Retina (tissue), 1 donor: ENCODE data around the gene GLT6D1.

Experiments used
- DNase-seq: peaks from one replicate; pipeline ENCODE4 v3.0.0-alpha.2; 2016

The GLT6D1 gene

DNA sequence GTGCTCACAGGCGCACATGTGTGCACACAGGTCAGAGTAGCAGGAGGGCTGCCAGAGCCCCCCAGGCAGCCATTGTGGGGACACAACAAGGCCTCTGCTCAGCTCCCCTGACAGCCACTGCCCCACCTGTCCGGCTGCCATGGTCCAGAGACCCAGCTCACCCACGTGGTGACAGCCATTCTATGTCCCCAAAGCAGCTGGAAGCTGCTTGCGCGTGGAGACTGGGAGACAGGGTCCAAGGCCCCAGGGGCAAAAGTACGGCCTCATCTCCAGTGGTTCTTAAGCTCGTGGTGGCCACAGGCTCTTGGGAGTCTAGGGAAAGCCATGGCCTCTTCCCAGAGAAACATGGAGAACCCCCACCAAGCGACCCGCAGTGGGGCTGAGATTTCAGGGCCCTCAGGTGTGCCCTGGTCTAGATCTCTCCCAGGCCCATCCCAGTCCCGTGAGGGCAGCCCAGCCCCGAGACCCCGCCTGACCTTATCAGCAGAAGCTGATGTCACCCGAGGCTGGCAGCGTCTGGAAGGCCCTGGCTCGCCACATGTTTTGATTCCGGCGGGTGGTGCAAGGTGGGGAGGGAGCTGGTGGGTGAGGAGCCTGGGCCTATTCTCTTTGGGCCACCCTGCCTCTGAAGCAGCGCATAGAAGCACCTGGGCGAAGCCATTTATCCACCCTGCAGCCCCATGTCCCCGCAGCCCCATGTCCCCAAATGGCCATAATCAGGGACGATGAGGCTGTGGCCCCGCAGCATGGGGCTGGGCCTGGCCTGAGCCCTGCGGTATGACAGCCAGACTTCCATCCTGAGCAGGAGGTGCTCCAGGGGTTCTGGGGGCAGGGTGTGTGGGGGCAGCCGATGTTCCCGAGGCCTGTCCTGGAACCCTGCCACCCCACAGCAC lies 31.7 kb downstream of the GLT6D1 start:
- DNase-seq = no peak

DNA sequence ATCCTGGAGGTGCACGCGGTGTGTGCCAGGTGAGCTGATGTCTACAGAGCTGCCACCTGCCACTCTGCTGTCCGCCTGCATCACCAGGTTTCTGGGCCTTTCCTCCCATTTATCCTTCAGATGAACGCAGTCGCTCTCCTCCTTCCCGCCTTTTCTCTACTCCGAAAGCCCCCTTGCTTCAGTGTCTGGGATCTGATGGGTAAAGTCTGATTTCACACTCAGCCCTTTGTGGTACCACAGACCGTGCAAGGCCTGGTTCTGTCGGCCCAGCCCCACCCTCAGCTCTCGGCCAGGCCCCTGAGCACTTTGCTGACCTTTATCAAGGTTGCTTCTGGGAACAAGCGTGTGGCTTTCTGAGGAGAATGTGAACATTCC lies 32.5 kb downstream of the GLT6D1 start:
- no peak for DNase-seq

DNA sequence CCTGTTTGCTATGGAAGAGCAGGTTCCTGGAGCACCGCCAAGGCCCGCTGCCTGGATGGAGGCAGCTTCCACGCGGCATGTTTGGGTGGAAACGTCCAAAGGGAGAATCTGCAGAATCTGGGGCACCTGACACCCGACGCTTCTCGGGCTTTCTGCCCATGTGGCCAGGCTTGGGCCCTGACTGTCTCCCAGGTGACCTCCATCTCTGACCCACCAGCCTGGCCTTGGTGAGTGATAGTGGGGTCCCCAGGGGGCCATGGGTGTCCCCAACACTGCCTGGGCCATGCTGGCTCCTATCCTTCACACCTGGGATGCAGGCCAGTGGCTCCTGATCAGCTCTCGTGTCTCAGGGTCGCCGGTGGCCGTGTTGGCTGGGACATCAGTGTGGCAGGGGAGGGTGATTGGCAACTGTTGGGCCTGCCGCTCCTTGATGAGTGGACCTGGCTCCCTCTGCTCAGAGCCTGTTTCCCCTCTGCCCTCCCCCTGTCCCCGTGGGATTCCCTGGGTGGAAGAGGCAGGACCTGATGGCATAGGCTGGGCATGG lies 34.0 kb downstream of the GLT6D1 start:
- DNase-seq = no peak

DNA sequence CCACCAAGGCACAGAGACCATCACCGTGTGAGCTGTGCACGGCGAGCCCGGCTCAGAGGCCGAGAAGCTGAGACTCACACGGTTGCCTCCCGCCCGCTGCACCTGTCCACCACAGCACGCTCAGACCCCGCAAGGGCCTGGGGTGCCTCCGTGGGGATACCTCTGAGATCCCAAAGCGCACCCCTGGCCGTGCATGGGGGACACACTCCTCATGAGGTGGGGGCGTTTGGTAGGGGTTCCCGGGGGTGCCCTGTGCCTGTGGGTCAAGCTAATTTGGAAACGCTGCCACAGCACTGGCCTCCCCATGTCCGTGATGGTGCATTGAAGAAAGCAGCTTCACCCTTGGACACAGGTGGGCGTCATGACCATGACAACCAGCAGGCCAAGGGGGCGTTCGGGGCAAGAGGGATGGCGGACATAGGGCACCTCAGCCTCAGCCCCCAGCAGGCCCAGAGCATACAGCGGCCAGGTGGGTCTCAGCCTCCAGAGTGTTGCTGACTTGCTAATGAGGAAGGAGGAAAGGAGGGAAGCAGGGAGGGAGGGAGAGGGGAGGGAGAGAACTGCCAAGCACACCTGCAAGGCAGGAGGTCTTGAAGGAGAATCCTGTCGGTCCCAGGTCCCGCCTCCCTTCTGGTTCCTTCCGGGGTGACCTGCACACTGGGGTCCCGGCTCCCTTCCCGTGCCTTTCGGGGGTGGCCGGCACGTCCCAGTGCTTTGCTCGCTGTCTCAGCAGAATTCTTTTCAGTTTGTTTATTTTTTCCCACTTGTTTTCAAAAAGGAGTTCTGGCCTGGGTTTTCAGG lies 34.7 kb downstream of the GLT6D1 start:
- DNase-seq = no peak

DNA sequence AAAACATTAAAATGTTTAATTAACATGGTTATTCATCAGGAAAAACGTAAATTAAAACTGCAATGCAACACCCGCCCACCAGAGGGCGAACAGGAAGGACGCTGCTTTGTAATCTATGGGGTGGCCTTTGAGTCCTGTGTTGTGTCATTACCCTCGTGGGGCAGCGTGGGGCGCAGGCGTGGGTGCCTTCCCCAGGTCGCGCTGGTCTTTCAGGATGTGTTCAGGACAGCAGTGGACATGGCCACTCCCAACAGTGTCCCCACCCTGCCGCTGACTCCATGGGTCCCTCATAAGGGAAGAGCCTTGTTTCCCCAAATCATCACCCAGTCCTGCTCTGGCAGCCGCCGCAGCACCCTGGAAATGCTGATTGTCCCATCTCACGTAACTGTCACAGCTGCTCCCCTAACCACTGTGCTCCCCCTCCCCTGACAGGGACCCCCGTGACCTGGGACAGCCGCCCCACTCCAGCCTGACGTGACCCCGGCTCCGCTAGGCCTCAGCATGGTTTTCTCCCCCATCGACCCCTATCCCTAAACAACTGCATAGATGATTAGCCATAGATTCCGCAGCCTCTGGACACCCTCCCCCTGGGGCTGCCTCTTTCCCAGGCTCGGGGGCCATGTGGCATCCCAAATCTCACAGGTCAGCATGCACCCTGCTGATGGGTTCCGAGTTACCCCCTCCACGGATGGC lies 36.4 kb downstream of the GLT6D1 start:
- peak; percentile 59 for DNase-seq

DNA sequence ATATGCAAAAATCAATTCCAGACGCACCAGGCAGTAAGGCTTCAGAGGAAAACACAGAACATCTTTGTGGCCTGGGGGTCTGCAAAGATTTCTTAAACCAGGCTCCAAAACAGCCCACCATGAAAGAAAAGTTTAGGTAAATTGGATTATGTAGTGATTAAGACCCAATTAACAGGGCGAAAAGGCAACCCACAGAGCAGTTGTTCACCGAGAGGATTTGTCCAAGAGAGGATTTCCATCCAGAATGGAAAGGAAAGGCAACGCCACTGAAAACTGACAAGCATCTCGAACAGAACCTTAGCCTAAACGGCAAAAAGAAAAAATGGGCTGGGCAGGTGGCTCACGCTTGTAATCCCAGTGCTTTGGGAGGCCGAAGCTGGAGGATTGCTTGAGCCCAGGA lies 37.4 kb downstream of the GLT6D1 start:
- DNase-seq = no peak

DNA sequence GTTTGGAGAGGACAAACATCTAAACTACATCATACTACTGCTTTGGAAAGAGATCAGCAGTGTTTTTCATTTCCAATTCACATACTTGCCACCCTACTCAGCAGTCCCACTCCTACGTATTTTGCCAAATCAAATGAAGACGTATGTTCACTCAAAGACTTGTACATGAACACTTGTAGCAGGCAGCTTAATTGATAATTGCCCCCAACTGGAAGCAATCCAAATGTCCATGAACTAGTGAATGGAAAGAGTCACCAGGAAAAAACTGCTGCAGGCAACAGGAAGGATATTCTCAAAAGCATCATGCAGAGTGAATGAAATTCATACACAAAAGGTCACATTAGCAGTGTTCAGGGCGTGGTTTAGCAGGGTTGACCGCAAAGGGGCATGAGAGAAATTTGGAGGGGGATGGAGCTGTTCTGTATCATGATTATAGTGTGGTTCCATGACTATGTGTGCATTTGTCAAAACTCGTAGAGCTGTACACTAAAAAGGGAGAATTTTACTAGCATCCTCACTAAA lies 39.0 kb downstream of the GLT6D1 start:
- DNase-seq = no peak

DNA sequence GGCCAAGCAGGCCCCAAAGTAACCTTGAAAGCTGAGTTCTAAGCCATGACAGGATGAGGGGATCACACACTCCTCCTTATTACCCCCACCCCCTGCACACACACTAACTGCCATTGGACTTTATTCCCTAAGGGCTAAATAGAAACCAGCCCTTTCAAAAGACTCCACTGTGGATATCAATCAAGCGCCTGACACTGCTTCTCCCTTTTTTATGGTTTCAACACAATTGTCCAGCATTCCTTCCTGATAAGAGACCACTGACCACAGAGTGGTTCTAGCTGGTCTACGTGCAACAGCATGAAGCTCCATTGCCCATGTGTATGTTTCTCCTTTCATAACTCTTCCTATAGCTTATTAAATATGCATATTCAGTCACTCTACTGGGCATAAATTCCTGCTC lies 43.1 kb downstream of the GLT6D1 start:
- no peak for DNase-seq

DNA sequence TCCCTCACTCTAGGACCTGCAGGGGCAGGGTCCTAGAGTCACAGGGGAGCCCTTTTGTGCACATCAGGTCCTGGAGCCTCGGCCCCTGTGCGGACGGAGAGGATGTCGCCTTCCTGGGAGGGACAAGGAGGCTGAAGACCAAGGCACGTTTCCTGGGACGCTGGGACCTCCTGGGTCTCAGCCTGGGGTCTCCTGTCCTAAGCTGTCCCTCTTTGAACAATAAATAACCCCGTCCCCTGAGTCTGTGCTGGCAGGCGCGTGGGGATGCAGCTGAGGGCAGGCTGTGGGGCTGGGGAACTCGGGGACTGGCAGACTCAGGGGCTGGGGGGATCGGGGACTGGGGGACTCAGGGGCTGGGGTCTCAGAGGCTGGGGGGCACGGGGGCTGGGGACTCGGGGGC lies 46.7 kb downstream of the GLT6D1 start:
- no peak for DNase-seq

DNA sequence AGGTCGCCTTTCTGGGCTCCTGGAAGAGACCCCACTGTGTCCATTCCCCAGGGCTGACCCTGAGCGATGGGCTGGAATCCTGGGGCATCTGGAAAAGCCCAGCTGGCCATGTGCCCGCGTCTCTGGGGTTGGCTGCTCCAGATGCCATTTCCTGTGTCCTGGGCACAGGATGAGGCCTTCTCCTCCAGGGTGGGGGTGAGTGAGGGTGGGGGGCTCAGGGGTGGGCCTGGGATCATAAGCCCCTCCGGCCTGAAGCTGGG lies 47.1 kb downstream of the GLT6D1 start:
- no peak for DNase-seq

DNA sequence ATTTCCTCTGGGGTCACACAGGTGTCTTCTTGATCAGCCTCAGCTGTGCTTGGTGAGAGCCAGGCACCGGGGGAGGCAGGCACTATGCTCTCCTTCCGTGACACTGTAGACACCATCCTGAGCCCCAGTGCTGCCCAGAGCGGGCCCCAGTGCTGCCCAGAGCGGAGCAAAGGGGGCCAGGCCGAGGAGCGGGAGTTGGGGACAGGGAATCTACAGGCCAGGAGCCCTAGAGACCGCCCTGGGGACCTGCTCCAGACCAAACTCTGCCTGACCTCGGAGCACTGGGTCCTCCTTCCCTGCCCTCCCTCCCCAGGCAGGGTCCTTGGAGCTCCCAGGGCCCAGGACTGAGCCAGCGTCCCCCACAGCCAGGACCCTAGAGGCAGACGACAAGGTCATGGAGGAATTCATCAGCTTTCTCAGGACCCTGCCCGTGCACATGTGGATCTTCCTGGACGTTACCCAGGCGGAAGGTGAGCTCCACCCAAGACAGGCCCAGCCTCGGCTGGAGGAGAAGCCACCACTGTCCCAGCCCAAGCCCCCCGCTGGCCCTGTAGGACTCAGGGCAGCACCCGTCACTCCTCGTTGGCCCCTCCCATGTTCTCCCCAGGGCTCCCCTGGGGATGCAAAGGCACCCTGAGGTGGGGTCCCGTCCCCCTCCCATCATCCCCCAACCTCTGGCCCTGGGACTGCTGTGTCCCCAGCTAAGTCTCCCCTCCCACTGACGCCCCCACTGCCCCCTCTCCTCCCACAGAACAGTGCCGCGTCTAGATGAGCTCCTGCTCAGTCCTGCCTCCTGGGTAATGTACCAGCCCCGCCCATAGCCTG lies 47.6 kb downstream of the GLT6D1 start:
- DNase-seq = no peak

DNA sequence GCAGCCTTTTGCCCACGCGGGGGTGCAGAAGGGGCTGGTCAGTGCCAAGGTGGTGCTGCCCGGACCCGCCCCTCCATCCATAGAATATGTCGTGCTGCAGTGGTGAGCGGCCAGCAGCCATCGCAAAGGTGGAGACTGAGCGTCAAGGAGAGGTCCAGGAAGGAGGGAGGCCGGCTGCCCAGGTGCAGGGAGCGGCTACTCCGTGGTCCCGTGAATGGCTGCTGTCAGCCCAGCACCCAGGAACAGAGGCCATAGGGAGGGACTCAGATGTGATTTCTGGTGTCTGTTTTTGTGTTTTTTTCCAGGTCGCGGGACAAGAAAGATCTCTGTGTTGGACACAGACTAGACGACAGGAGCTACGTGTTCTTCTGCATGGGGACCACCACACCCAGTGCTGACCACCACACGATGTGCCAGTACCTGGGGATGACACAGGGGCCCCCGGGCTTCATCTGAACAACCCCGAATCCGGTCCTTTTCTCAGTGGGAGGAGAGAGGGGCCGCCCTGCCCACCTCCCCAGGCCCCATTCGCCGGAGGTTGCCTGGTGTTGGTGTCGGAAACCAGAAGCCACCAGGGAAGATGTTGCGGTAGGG lies 48.8 kb downstream of the GLT6D1 start:
- no peak for DNase-seq

DNA sequence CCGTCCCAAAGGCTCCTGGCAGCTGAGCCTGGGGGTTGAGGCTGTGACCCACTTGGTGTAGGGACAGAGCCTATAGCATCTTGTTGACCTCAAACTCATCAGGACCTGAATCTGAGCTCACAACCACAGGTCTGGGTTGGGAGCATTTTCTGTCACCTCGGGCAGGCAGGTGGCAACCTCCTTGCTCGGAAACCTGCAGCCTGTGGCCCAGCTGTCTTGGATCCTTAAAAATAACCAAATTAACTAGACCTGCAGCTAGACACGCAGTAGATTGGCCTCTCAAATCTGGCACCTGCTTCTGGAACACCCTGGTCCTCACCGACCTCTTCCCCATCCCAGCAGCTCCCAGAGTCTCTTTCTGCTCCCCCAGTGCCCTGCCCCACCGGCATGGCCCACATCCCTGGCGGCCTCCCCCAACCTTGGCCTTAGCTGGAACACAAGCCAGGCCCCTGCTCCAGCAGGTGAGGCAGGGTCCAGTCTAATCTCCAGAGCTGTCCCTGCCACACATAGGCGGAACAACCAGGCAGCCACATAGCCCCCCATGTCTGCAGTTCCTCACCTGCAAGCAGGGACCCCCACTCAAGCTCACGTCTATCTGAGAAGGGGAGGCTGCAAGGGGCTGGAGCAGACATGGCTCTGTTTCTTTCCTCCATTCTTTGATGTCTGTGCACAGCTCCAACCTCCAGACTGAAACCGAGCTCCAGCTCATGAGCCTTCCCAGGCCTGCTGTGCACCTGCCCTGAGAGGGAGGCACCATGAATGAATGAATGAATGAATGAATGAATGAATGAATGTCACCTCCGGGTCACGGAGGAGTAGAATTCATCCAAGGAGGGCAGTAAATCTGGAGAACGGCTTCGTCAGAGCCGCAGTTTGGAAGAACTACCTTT lies 49.5 kb downstream of the GLT6D1 start:
- DNase-seq = no peak

DNA sequence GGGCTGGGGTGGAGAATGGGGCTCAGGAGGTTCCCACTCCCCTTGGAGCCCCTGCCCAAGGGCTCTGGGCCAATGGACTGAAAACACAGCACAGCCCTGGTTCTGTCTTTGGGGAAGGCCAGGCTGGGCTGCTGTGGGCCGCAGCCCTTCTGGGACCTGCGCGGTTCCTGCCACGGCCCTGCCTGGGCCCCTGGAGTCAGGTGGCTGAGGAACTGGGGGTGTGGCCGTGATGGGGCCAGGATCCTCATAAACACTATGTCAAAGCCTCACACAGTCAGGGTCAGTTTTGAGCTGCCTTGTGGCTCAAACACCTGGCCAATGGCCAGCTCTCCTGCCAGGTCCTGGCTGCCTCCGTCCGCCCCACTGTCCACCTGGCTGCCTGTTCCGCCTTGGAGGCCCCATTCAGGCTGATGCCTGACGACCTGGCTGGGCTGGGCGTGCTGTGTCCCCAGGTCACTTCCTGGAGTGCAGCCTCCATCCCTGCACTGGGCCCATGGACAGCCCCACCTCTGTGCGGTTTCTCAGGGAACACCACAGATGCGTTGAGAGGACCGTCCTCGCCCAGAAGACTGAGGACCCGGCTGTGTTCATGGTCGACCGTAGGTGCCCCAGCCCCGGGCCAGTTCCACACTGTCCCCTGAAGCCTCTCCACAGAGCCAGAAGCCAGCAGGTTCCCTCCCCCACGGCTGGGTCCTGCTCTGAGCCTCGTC lies 50.3 kb downstream of the GLT6D1 start:
- no peak for DNase-seq

DNA sequence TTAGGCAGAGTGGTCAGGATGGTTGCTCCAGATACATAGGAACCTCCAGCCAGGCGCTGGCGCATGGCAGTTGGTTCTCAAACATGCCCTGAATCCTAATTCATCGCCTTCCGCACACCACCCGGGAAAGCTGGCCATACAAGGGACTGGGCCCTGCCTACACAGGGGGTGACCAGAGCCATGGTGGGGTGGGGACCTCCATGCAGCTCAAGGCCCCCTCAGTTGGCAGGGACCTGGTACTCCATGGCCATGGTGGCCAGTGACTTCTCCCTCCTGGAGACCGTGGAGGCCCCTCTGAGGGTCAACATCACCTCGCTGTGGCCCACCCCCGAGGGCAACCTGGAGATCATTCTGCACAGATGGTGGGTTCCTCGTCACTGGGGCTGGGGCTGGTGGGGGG lies 51.0 kb downstream of the GLT6D1 start:
- no peak for DNase-seq

DNA sequence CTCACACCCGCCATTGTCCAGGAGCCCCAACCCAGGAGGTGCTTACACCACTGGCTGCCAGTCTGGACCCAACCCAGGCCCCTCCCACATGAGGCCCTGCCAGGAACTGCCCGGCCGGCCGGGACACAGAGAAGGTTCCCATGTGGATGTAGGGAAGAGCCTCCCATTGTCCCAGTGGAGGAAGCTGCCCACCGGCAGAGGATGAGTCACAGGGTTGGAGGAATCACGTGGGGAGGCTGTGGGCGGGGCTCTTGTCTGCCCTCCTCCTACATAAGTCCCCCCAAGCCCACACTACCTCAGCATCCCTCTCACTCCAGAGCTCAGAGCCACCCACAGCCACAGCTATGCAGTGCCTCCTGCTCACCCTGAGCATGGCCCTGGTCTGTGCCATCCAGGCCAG lies 51.7 kb downstream of the GLT6D1 start:
- no peak for DNase-seq

DNA sequence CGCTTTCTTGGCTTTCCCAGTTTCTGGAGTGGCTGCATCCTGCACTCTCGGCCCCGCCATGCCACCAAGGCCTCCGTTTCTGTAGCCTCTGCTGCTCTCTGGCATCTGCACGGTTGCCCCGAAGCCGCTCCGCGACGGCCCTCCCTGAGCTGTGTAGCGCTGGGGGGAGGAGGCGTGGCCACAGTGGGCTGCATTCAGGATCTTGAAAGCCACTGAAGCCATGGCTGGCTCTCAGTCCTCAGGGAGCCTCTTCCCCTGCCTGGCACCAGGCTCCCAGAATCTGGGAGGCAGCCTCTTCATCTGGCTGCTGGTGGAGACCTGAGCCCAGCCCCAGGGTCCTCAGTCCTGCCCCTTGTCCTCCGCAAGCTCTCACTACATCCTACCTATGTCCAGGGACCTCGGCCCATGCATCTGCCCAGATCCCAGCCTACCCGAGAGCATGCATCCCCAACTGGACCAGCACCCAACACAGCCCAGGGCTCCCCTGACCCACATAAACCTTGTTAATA lies 52.7 kb downstream of the GLT6D1 start:
- no peak for DNase-seq

DNA sequence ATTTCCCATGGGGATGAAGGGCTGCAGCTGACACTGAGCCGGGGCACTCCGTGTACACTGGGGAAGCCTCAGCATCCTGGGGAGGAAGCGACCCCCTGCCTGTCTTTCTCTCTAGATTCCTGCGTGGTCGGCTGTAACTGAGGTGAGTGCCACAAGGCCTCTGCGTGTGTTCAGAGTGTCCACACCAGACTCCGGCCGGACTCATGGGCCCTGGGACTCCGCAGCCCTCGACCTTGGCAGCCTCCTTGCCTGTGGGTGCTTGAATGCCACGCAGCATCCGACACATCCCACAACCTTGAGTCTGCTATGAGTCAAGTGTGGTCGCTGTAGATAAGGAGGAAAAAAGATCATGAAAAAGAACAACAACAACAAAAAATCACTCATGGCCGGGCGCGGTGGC lies 54.4 kb downstream of the GLT6D1 start:
- DNase-seq = no peak

DNA sequence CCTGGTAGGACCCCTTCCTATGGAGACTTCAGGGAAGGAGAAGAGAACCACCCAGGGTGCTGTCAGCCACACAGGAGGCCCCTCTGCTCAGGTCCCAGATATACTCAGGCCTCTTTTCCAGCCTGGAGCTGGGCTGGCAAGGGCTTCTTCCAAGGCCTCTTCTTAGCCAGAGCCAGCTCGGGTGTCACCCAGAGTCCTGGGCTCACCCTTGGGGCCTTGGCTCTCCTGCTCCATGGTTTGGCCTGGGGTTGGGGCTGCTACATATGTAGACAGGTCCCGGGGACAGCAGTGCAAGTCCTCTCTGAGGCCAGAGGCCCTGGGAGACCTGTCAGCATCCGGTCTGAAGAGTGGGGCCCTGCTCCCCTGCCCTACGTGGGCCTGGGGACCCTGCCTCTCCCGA lies 55.0 kb downstream of the GLT6D1 start:
- no peak for DNase-seq

DNA sequence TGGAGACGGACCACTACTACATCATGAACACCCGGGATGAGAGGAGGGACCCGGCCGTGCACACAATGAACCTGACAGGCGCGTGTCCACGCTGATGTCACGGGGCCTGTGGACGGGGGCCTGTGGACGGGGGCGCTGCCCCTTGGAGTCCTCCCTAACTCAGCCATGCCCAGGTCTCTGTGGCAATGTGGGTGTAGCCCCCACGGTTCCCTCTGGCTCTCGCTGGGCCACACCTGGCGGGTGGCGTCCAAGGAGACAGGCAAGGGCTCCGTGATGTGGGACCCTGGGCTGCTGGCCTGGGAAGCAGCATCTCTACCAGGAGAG lies 55.7 kb downstream of the GLT6D1 start:
- DNase-seq = no peak
